ENCODE results near the gene ACCS.

ACCS gene

DNA sequence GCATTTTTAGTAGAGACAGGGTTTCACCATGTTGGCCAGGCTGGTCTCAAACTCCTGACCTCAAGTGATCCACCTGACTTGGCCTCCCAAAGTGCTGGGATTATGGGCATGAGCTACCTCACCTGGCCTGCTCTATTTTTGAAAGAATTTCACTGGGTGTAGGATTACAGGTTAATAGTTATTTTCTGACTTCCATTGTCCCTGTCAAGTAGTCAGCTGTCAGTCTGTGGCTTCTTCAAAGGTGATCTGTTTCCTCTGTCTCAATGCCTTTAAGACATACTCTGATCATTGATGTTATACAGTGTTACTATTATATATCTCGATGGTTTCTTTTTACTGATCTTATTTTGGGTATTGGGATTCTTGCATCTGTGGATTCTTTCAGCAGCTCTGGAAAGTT is 19.3 kb downstream of the ACCS start:
- TF ChIP-seq ZNF501 (tag by site-specific recombination; IDR thresholded peaks at IDR 0.05) (no peak), ZNF433 (tag by site-specific recombination; IDR thresholded peaks at IDR 0.05; ENCODE audit: low read depth) (no peak), MYNN (tag by site-specific recombination; IDR thresholded peaks at IDR 0.05; ENCODE audit: borderline replicate concordance) (no peak), MZF1 (tag by site-specific recombination; IDR thresholded peaks at IDR 0.05; ENCODE audit: borderline replicate concordance) (no peak), ZNF37A (tag by site-specific recombination; IDR thresholded peaks at IDR 0.05) (no peak), ZNF621 (tag by site-specific recombination; IDR thresholded peaks at IDR 0.05) (no peak), YY1 (tag by site-specific recombination; IDR thresholded peaks at IDR 0.05) (no peak), ZNF747 (tag by site-specific recombination; IDR thresholded peaks at IDR 0.05) (no peak), ZNF248 (tag by site-specific recombination; IDR thresholded peaks at IDR 0.05) (no peak), ZNF777 (tag by site-specific recombination; IDR thresholded peaks at IDR 0.05; ENCODE audit: borderline replicate concordance) (no peak), PRDM6 (tag by site-specific recombination; IDR thresholded peaks at IDR 0.05) (no peak), ZNF184 (tag by site-specific recombination; IDR thresholded peaks at IDR 0.05) (no peak), ZNF558 (tag by site-specific recombination; IDR thresholded peaks at IDR 0.05) (no peak), ZBTB44 (tag by site-specific recombination; IDR thresholded peaks at IDR 0.05) (no peak), ZNF707 (tag by site-specific recombination; IDR thresholded peaks at IDR 0.05) (no peak)
- TF ChIP-seq, protein P1, sequence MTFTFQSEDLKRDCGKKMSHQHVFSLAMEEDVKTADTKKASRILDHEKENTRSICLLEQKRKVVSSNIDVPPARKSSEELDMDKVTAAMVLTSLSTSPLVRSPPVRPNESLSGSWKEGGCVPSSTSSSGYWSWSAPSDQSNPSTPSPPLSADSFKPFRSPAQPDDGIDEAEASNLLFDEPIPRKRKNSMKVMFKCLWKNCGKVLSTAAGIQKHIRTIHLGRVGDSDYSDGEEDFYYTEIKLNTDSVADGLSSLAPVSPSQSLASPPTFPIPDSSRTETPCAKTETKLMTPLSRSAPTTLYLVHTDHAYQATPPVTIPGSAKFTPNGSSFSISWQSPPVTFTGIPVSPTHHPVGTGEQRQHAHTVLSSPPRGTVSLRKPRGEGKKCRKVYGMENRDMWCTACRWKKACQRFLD (tag by site-specific recombination; IDR thresholded peaks at IDR 0.05): no peak
- TF ChIP-seq, protein P2, sequence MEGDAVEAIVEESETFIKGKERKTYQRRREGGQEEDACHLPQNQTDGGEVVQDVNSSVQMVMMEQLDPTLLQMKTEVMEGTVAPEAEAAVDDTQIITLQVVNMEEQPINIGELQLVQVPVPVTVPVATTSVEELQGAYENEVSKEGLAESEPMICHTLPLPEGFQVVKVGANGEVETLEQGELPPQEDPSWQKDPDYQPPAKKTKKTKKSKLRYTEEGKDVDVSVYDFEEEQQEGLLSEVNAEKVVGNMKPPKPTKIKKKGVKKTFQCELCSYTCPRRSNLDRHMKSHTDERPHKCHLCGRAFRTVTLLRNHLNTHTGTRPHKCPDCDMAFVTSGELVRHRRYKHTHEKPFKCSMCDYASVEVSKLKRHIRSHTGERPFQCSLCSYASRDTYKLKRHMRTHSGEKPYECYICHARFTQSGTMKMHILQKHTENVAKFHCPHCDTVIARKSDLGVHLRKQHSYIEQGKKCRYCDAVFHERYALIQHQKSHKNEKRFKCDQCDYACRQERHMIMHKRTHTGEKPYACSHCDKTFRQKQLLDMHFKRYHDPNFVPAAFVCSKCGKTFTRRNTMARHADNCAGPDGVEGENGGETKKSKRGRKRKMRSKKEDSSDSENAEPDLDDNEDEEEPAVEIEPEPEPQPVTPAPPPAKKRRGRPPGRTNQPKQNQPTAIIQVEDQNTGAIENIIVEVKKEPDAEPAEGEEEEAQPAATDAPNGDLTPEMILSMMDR (tag by site-specific recombination; IDR thresholded peaks at IDR 0.05): no peak
- Histone ChIP-seq H3K27ac (ENCODE audit: extremely low read depth, low read depth, low read length) (no peak overlapping the region), H3K9me3 (ENCODE audit: control insufficient read depth, insufficient read depth, low read depth, low read length) (no peaks in the 10 kb centered on the region), H3K4me3 (ENCODE audit: low read depth, low read length) (no peak overlapping the region), H3K4me1 (ENCODE audit: control insufficient read depth, insufficient read depth, low read length) (no peaks in the 10 kb centered on the region), H3K36me3 (ENCODE audit: control insufficient read depth in 2 of 2, insufficient read depth in 1 of 2, low read length in 2 of 2) (no peaks in the 10 kb centered on the region)
- ChIA-PET POLR2A (no interaction called here), CTCF (interaction anchor here (1.1 to 8.4 kb wide), 2 partner anchors 9 to 20 kb away, joined by 3 to 64 read pairs; partner anchors contain the start of gene EXT2)

DNA sequence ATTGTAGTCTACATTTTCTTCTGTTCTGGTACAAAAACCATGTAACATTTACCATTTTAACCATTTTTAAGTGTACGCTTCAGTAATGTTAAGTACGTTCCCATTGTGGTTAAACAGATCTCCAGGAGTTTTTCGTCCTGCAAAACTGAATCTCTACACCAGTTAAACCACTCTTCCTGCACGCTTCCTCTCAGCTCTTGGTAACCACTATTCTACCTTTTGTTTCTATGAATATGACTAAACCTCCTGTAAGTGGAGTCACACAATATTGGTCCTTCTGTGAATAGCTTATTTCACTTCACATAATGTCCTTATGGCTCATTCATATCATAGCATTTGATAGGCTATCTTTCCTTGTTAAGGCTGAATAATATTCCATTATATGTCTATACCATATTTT is 22.3 kb downstream of the ACCS start:
- no peak for TF ChIP-seq SP3 (tag by site-specific recombination; IDR thresholded peaks at IDR 0.05)
- TF ChIP-seq GLI4 (tag by site-specific recombination; IDR thresholded peaks at IDR 0.05): no peak
- no peak for TF ChIP-seq MYNN (tag by site-specific recombination; IDR thresholded peaks at IDR 0.05; ENCODE audit: borderline replicate concordance)
- TF ChIP-seq KLF1 (tag by site-specific recombination; IDR thresholded peaks at IDR 0.05): no peak
- TF ChIP-seq, protein P3, sequence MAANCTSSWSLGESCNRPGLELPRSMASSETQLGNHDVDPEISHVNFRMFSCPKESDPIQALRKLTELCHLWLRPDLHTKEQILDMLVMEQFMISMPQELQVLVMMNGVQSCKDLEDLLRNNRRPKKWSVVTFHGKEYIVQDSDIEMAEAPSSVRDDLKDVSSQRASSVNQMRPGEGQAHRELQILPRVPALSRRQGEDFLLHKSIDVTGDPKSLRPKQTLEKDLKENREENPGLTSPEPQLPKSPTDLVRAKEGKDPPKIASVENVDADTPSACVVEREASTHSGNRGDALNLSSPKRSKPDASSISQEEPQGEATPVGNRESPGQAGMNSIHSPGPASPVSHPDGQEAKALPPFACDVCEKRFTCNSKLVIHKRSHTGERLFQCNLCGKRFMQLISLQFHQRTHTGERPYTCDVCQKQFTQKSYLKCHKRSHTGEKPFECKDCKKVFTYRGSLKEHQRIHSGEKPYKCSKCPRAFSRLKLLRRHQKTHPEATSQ (tag by site-specific recombination; IDR thresholded peaks at IDR 0.05): no peak
- Histone ChIP-seq H3K9me3 (ENCODE audit: control insufficient read depth, insufficient read depth, low read depth, low read length) (no peaks in the 10 kb centered on the region), H3K4me3 (ENCODE audit: low read depth, low read length) (no peak overlapping the region), H3K36me3 (ENCODE audit: control insufficient read depth in 2 of 2, insufficient read depth in 1 of 2, low read length in 2 of 2) (no peaks in the 10 kb centered on the region), H3K27ac (ENCODE audit: extremely low read depth, low read depth, low read length) (no peak overlapping the region), H3K4me1 (ENCODE audit: control insufficient read depth, insufficient read depth, low read length) (no peaks in the 10 kb centered on the region)
- CTCF ChIA-PET: no interaction called here
- POLR2A ChIA-PET: no interaction called here

Data from HEK293 (cell line).